Stimulated activated naive CD4-positive, alpha-beta T cell treated with Interleukin-2 at 50 U/mL for 16 hours (primary cell): ENCODE data around the gene TNS4.

Experiments
- DNase-seq: peaks from one replicate; lab custom pipeline; 2025; lab: John Stamatoyannopoulos, UW

TNS4 gene

GRCh38 chr17:40437095-40437732, 64.2 kb downstream of the TNS4 start:
- DNase-seq: no peak

DNA sequence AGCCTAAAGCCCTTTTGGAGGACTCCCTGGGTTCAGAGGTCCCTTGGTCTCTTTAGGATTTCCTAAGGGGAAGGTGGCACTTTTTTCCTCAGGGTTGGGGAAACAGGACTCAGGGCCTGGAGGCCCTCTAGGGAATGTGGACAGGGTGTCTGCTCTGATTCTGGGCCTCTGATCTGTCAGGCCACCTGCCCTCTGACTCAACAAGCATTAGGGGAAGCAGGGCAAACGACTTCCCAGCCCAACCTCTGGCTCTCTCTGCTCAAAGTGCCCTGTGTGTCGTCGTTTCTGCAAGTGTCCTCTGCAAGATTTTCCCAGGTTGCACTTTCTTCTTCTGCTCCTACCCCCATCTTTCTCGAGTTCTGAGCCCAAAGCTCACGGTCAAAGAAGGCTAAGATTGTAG, 64.8 kb downstream of the TNS4 start:
- DNase-seq: no peak

DNA sequence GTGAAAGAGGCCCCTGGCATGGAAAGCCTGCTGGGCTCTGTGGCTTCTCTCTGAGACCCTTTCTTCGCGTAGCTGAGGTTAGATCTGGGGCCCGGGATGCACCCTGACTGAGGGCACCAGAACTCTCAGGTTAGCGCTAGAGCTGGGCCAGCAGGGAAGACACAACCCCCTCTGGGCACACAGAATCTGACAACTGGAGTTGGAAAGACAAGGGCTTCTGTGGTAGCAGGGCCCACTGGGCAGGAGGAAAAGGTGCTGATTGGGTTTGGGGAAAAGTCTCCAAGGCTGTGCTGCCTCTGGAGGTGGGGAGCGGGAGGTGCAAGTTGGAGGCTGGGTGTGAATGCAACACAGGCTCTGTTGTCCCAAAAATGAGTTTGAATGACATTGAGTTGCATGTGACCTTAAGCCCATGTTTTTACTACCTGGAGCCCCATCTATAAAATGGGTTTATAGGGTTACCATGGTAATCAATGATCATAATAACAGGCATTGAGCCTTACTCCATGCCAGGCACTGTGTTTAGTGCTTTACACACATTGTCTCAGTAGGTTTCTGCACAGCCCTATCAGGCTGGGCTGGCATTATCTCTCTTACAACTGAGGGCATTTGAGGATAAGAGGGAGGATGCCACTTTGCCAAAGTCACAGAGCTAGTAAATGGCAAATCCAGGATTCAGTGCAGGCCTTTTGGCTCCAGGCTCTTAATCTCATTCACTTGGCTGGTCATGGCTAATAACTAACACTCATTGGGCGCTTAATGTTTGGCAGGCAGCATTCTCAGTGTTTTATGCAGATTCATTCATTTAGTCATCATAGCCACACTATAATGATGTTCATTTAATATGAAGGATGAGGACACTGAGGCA, 67.6 kb downstream of the TNS4 start:
- no peak for DNase-seq

DNA sequence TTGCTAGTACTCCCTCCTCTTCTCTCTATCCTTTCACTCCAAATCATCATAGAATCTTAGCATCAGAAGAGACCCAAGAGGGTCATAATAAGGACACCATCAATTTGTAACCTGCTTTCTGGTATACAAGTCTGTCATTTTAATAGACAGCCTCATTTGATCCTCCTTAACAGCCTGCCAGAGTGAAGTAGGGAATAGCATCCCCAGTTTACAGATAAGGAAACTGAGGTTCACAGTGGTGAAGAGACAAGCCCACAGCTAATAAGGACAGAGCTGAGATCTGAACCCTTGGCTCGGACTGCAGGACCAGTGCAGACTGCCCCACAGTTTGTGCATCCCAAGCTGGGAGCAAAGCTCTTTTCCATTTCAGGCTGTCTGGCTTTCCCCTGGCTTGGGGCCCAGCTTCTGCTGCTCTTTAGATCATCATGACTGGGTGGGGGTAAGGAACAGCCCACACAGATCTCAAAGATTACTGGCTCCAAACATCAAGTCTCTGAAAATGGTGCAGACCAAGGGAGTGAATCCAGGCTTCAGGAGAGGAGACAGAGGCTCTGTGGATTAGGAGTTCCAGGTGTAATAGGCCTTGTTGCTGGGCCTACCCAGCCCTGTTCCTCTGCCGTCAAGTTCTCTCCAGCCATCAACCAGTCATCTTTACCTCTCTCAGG, 68.4 kb downstream of the TNS4 start:
- no peak for DNase-seq

DNA sequence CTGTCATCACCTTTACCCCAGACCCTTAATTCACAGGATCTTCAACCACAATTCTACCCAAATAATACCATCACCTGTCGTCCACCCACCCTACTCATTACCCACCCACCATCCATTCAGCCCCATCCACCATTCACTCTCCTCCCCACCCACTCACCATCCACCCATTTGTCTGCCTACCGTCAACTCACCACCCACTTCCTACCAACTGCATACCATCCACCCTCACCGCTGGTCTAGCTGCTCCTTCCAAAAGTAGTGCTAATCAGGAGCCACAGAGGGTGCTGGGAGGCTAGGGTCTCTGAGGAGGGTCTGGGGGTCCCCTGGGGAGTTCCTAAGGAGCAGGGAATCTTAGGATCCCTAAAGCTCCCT, 70.2 kb downstream of the TNS4 start:
- no peak for DNase-seq

DNA sequence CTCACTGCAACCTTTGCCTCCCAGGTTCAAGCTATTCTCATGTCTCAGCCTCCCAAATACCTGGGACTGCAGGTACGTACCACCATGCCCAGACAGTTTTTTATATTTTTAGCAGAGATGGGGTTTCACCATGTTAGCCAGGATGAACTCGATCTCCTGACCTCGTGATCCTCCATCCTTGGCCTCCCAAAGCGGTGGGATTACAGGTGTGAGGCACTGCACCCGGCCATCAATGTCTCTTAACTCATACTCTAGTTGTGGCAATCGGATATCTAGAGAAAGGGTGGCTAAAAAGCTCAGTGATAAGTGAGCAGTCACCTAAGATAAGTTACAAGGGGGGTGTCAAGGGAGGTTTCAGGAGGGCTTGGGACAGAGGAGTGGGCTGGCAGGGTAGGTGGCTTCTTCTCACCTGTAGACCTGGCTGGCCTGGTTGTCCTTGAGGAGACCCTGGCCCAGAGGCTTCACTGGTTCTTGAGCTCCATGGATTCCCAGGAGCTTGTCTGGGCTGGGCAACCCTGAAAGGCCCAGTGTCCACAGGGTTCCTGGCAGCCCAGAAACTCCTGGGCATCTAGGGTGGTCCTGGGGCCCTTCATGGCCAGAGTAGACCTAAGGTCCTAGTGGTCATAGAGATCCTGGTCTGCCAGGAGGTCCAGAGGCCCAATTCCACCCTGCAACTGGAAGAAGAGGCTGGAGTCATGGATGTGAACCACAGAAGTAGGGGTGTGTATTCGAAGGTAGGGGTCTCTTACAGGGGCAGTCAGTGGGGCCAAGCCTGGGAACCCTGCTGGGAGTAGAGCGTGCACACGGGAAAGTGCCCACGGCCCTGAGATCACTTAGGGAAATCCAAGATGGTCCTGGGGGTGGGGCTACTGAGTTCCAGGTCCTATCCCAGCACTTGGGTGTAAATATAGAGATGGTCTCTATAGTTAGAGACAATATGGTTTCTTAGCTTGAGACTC, 70.9 kb downstream of the TNS4 start:
- DNase-seq: no peak

- no peak for DNase-seq
Observed at GRCh38 chr17:40427002-40427491, 74.4 kb downstream of the TNS4 start.
